Keratinocyte (primary cell): ENCODE measurements around the gene ACHE. TPM values are rescaled to one million over a fixed set of nuclear protein-coding genes. Genes with fewer than 3 reads are reported as not detected.
A peak's percentile ranks its signal among the peaks of the same experiment; 100 is the strongest.

ENCODE experiments used
- DNase-seq: peaks from one replicate; pipeline ENCODE4 v3.0.0-alpha.2; 2011; ENCODE audit warnings: low read depth, missing footprints, low spot score
- FAIRE-seq: peaks from 2 replicates; lab custom pipeline; 2011; peaks lifted over from hg19 to GRCh38; lab: Jason Lieb, UNC
- H2AFZ ChIP-seq: 2 replicates; pipeline ENCODE4 v1.6.0; 2012; ENCODE audit warnings: low read length, control low read depth, inconsistent platforms; ENCODE audit not compliant: control insufficient read depth
- H3K27ac ChIP-seq: 2 replicates; pipeline ENCODE4 v1.5.1; 2011; ENCODE audit warnings: low read length; ENCODE audit not compliant: control insufficient read depth, insufficient read depth
- H3K27me3 ChIP-seq: 3 replicates; pipeline ENCODE4 v1.6.0; 2011; ENCODE audit warnings: low read length; ENCODE audit not compliant: control insufficient read depth, insufficient read depth; ENCODE audit errors: extremely low read depth
- H3K36me3 ChIP-seq, 2 experiments: 2 replicates in 1 of 2; 3 replicates in 1 of 2; pipeline ENCODE4 v1.5.1; 2011; ENCODE audit warnings: low read length in 2 of 2, mild to moderate bottlenecking in 1 of 2; ENCODE audit not compliant: control insufficient read depth in 2 of 2, insufficient read depth in 2 of 2; ENCODE audit errors: extremely low read depth in 1 of 2
- H3K4me1 ChIP-seq: 3 replicates; pipeline ENCODE4 v1.5.1; 2011; ENCODE audit warnings: low read length; ENCODE audit not compliant: control insufficient read depth, insufficient read depth; ENCODE audit errors: extremely low read depth
- H3K4me2 ChIP-seq: 3 replicates; pipeline ENCODE4 v1.6.0; 2011; ENCODE audit warnings: low read depth, low read length; ENCODE audit not compliant: control insufficient read depth, insufficient read depth; ENCODE audit errors: extremely low read depth
- H3K4me3 ChIP-seq, 3 experiments: fragments of 200-600 bp in 1 of 3; sonication (generic) in 1 of 3; 2 replicates in 2 of 3; 3 replicates in 1 of 3; pipeline ENCODE4 v1.5.1; 2011 to 2016; ENCODE audit warnings: low read length in 3 of 3, mild to moderate bottlenecking in 3 of 3, control low read depth in 2 of 3, inconsistent platforms in 1 of 3, low read depth in 1 of 3, mixed read lengths in 1 of 3, mixed run types in 1 of 3, moderate library complexity in 1 of 3; ENCODE audit not compliant: control insufficient read depth in 2 of 3, insufficient read depth in 2 of 3; ENCODE audit errors: extremely low read depth in 1 of 3
- H3K79me2 ChIP-seq: 2 replicates; pipeline ENCODE4 v1.6.0; 2012; ENCODE audit warnings: low read length; ENCODE audit not compliant: control insufficient read depth, insufficient read depth
- H3K9ac ChIP-seq: 3 replicates; pipeline ENCODE4 v1.6.0; 2011; ENCODE audit warnings: low read length; ENCODE audit not compliant: control insufficient read depth, insufficient read depth; ENCODE audit errors: extremely low read depth
- H3K9me1 ChIP-seq: 3 replicates; pipeline ENCODE4 v1.6.0; 2011; ENCODE audit warnings: low read length; ENCODE audit not compliant: control insufficient read depth, insufficient read depth; ENCODE audit errors: extremely low read depth
- H3K9me3 ChIP-seq: 2 replicates; pipeline ENCODE4 v1.5.1; 2012; ENCODE audit warnings: low read depth, low read length; ENCODE audit not compliant: control insufficient read depth
- H4K20me1 ChIP-seq: 3 replicates; pipeline ENCODE4 v1.6.0; 2011; ENCODE audit warnings: low read length; ENCODE audit not compliant: control insufficient read depth, insufficient read depth; ENCODE audit errors: extremely low read depth
- EZH2 ChIP-seq: IDR thresholded peaks from one replicate; pipeline ENCODE4 v1.6.1; 2012; ENCODE audit warnings: inconsistent platforms, mild to moderate bottlenecking, low read length, moderate library complexity
- dilution Hi-C: fragments of 300-500 bp; cut with MboI; formaldehyde crosslinking; loops from one replicate; pipeline ENCODE4 v1.7.0; 2020; ENCODE audit warnings: low sequenced_read_pairs; ENCODE audit not compliant: extremely low pct_ligation_motif_present
- polyA plus RNA-seq, 5 experiments: library from polyadenylated mRNA; depleted of rRNA in 3 of 5; stranded (reverse) in 3 of 5; stranded (forward) in 1 of 5; unstranded in 1 of 5; fragments of >200 nt; gene quantifications; 1 replicate in 1 of 5; 2 replicates in 3 of 5; 3 replicates in 1 of 5; pipeline versions ENCODE4 v1.2.1 to v1.2.3, GENCODE V29; 2011 to 2012; ENCODE audit warnings: missing spikeins in 2 of 5, low read depth in 1 of 5, low replicate concordance in 1 of 5
- TF ChIP-seq, protein P1 (sequence below), 3 experiments: IDR thresholded peaks in 1 of 3; conservative IDR thresholded peaks in 1 of 3; optimal IDR thresholded peaks in 1 of 3; 2 replicates in 2 of 3; 3 replicates in 1 of 3; pipeline versions ENCODE3 to v1.5.1; 2011; ENCODE audit warnings: low read length in 3 of 3, mild to moderate bottlenecking in 3 of 3, moderate library complexity in 2 of 3, control low read depth in 1 of 3, inconsistent platforms in 1 of 3; ENCODE audit not compliant: insufficient read depth in 2 of 3; ENCODE audit errors: extremely low read depth in 1 of 3

Gene ACHE
- polyA plus RNA-seq, 1 donor (not counting 4 experiments of a cell fraction or from before 2014, with no cell fraction given), result 0.07 TPM

DNA sequence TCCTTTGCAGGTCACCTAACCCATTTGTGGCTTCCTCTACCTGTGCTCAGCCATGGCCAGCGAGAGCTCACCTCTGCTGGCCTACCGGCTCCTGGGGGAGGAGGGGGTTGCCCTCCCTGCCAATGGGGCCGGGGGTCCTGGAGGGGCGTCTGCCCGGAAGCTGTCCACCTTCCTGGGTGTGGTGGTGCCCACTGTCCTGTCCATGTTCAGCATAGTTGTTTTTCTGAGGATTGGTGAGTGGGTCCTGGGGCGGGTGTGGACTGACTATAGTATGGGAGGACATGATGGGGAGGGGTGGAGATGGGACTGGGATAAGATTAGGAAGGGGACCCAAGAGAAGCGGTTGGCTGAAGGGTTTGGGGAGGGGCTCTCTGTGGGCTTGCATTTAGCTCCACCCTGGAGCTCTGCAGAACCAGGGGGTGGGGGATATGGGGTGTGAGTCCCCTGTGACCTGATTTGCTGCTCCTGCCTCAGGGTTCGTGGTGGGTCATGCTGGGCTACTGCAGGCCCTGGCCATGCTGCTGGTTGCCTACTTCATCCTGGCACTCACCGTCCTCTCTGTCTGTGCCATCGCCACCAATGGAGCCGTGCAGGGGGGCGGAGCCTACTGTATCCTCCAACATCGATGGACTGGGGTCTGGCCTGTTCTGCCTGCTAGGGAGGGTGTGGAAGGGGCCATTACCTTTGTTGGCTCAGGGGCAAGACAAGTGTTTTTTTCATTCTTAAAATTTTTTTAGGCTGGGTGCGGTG is 41.4 kb downstream of the ACHE start:
- H2AFZ ChIP-seq, result no peak overlapping the region
- no peak overlapping the region for H3K4me2 ChIP-seq
- H3K27me3 ChIP-seq, result no peaks in the 10 kb centered on the region
- DNase-seq, result no peak
- H3K9me1 ChIP-seq, result no peaks in the 10 kb centered on the region
- no peaks in the 10 kb centered on the region for H3K9me3 ChIP-seq
- H4K20me1 ChIP-seq, result no peaks in the 10 kb centered on the region
- no peak for FAIRE-seq
- dilution Hi-C loops, result no loop called here
- TF ChIP-seq EZH2, result no peak
- TF ChIP-seq, protein P1, sequence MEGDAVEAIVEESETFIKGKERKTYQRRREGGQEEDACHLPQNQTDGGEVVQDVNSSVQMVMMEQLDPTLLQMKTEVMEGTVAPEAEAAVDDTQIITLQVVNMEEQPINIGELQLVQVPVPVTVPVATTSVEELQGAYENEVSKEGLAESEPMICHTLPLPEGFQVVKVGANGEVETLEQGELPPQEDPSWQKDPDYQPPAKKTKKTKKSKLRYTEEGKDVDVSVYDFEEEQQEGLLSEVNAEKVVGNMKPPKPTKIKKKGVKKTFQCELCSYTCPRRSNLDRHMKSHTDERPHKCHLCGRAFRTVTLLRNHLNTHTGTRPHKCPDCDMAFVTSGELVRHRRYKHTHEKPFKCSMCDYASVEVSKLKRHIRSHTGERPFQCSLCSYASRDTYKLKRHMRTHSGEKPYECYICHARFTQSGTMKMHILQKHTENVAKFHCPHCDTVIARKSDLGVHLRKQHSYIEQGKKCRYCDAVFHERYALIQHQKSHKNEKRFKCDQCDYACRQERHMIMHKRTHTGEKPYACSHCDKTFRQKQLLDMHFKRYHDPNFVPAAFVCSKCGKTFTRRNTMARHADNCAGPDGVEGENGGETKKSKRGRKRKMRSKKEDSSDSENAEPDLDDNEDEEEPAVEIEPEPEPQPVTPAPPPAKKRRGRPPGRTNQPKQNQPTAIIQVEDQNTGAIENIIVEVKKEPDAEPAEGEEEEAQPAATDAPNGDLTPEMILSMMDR (optimal IDR thresholded peaks at IDR 0.05 in 1 of 3, IDR thresholded peaks at IDR 0.05 in 1 of 3, conservative IDR thresholded peaks at IDR 0.05 in 1 of 3; ENCODE audit: extremely low read depth in 1 of 3, insufficient read depth in 2 of 3, low read length in 3 of 3), result no peak
- H3K36me3 ChIP-seq, result peaks cover 3 to 6% of the 10 kb centered on the region in 2 experiments
- H3K27ac ChIP-seq, result no peak overlapping the region
- no peak overlapping the region for H3K4me3 ChIP-seq
- peaks cover 10% of the 10 kb centered on the region for H3K4me1 ChIP-seq
- H3K9ac ChIP-seq, result no peak overlapping the region
- H3K79me2 ChIP-seq, result peaks cover 27% of the 10 kb centered on the region

DNA sequence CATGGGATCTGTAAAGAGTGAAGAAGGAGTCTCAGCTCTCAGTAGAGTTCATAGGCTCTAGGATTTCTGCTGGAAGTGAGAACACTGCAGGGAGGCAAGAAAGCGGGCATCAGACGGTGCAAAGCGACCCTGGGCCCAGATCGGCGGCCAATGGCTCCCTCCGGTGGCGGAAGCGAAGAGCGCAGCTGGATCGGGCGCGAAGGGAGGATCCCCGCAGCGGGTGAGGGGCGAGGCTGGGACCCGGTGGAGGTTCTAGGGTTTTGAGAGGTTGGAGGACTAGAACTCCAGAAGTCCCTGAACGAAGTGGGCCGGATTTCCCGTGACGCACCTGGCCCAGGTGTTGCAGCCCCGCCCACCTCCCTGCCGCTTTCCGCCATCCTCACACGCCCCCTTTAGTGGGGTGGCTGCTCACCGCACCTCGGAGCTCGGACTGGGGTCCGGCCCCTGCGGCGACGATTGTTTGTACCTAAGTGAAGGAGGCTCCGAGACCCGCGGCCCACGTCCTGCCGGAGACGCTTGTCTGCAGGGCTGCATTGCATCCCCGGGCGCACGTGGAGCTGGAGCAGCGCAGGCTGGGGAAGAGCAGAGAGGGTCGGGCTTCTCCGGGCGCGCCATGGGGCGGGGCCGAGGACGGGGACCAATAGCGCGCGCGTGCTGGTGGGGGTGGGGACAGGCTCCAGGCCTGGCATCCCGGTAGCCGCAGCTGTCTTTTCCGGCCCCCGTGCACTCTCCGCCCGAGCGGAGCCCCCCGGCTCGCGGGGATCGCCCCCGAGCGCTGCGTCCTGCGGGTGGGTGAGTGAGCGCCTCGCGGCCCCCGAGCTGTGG is 43.4 kb downstream of the ACHE start, which contains the start of gene SLC12A9:
Gene SLC12A9, plus strand, starts transcription at position 666 of the 825 bp plus-strand sequence. CDS start 1,485 bp downstream, outside the sequence.
- no peaks in the 10 kb centered on the region for H3K27me3 ChIP-seq
- H3K9me3 ChIP-seq, result no peaks in the 10 kb centered on the region
- H3K79me2 ChIP-seq, result peaks cover 25% of the 10 kb centered on the region
- H2AFZ ChIP-seq, result peak within 1 kb of the TSS; percentile 93
- H3K36me3 ChIP-seq, result peaks cover 3 to 4% of the 10 kb centered on the region in 2 experiments
- H3K4me1 ChIP-seq, result peaks cover 13% of the 10 kb centered on the region
- peak within 1 kb of the TSS; percentile 75 for H3K4me2 ChIP-seq
- no peaks in the 10 kb centered on the region for H3K9me1 ChIP-seq
- dilution Hi-C loops, result no loop called here
- peak; percentile 74 for FAIRE-seq
- H3K4me3 ChIP-seq, result peak within 1 kb of the TSS; percentile 57 to 81 (median 67)
- peak within 1 kb of the TSS; percentile 78 for H3K9ac ChIP-seq
- H4K20me1 ChIP-seq, result no peaks in the 10 kb centered on the region
- peak within 1 kb of the TSS; percentile 40 for H3K27ac ChIP-seq
- no peak for TF ChIP-seq EZH2
- TF ChIP-seq, protein P1 (optimal IDR thresholded peaks at IDR 0.05 in 1 of 3, IDR thresholded peaks at IDR 0.05 in 1 of 3, conservative IDR thresholded peaks at IDR 0.05 in 1 of 3; ENCODE audit: extremely low read depth in 1 of 3, insufficient read depth in 2 of 3, low read length in 3 of 3), result peak; percentile 91 to 96 (median 94)
- no peak for DNase-seq
